Immature natural killer cell (primary cell): ENCODE measurements around the gene ADSL. TPM values are rescaled to one million over a fixed set of nuclear protein-coding genes. Genes with fewer than 3 reads are reported as not detected.

Experiments
- DNase-seq, 3 donors: peaks; one replicate each; pipeline ENCODE4 v3.0.0; 2022; ENCODE audit warnings: mixed read lengths in 1 of 3
- H3K27ac Mint-ChIP-seq, 6 donors: one replicate each; pipeline ENCODE4 v1.8.0; 2020; ENCODE audit warnings: mixed read lengths in 6 of 6, mild to moderate bottlenecking in 5 of 6, inconsistent platforms in 4 of 6, moderate library complexity in 3 of 6
- H3K27me3 Mint-ChIP-seq, 3 donors: one replicate each; pipeline ENCODE4 v1.8.0; 2020 to 2021; ENCODE audit warnings: low read depth in 3 of 3, mild to moderate bottlenecking in 3 of 3, mixed read lengths in 3 of 3, moderate library complexity in 3 of 3, inconsistent platforms in 1 of 3
- H3K36me3 Mint-ChIP-seq, 3 donors: one replicate each; pipeline ENCODE4 v1.8.0; 2020; ENCODE audit warnings: mixed read lengths in 3 of 3, inconsistent platforms in 2 of 3, mild to moderate bottlenecking in 2 of 3
- H3K4me1 Mint-ChIP-seq, 2 donors: one replicate each; pipeline ENCODE4 v1.8.0; 2020; ENCODE audit warnings: inconsistent platforms in 2 of 2, mild to moderate bottlenecking in 2 of 2, mixed read lengths in 2 of 2, moderate library complexity in 1 of 2
- H3K4me3 Mint-ChIP-seq, 5 donors: one replicate each; pipeline ENCODE4 v1.8.0; 2020; ENCODE audit warnings: mild to moderate bottlenecking in 5 of 5, mixed read lengths in 5 of 5, inconsistent platforms in 3 of 5, moderate library complexity in 3 of 5
- H3K9me3 Mint-ChIP-seq, 6 donors: one replicate each; pipeline ENCODE4 v1.8.0; 2020; ENCODE audit warnings: mild to moderate bottlenecking in 6 of 6, mixed read lengths in 6 of 6, inconsistent platforms in 4 of 6, moderate library complexity in 3 of 6
- polyA plus RNA-seq, 3 donors: library from polyadenylated mRNA; unstranded; fragments of 300-500 nt; fragmentation: Illumina TruSeq; gene quantifications; one replicate each; pipeline ENCODE4 v1.2.3, GENCODE V29; 2021

The ADSL gene
- polyA plus RNA-seq, 3 donors from 2014 or later = 57.5 to 59.7 (median 59.3) TPM

- no peaks in the 10 kb centered on the region for H3K9me3 Mint-ChIP-seq
- H3K36me3 Mint-ChIP-seq = peaks cover 3 to 23% (median 11%) of the 10 kb centered on the region in 3 donors
- peaks cover 0 to 15% (median 8%) of the 10 kb centered on the region in 3 donors for H3K27me3 Mint-ChIP-seq
- peaks cover 22 to 39% of the 10 kb centered on the region in 2 donors for H3K4me1 Mint-ChIP-seq
- no peak for DNase-seq
- peak overlapping the region in 5 of 6 donors; percentile 73 to 86 (median 79) for H3K27ac Mint-ChIP-seq
- no peak overlapping the region for H3K4me3 Mint-ChIP-seq
Measured at GRCh38 chr22:40414311-40414710, 68.0 kb downstream of the ADSL start.

DNA sequence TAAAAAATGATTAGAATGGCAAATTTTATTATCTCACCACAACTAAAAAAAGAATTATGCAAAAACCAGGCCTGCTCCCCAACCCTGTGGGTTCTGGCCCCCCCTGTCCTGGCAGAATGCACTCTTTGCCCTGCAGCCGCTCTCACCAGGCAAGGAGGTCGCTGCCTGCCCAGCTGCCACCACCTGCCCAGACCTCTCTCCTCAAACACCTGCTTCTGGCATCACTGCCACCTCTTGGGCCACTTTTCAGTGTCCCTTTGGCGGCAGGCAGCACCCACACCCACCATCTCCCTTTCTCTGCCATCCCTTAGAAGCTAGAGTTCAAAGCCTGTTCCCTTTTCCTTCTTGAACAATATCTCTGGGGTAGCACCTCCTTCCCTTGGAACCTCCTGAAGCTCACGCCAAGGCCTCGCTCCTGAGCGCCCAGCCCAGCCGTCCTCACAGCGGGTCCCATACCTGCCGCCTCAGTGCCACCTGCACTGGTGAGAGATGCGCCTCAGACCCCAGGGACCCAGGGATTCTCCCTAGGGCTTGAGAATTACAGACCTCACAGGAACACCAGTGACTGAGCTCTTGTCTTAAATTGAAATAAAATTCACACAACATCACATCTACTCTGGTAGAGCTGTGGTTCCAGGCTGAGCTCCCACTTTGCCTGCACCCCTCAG lies 68.7 kb downstream of the ADSL start:
- peaks cover 22 to 39% of the 10 kb centered on the region in 2 donors for H3K4me1 Mint-ChIP-seq
- DNase-seq = no peak
- peak overlapping the region in 1 of 5 donors; percentile 9 for H3K4me3 Mint-ChIP-seq
- H3K9me3 Mint-ChIP-seq = no peaks in the 10 kb centered on the region
- H3K27ac Mint-ChIP-seq = peak overlapping the region; percentile 76 to 89 (median 80)
- H3K36me3 Mint-ChIP-seq = peaks cover 3 to 22% (median 11%) of the 10 kb centered on the region in 3 donors
- peaks cover 0 to 15% (median 8%) of the 10 kb centered on the region in 3 donors for H3K27me3 Mint-ChIP-seq

DNA sequence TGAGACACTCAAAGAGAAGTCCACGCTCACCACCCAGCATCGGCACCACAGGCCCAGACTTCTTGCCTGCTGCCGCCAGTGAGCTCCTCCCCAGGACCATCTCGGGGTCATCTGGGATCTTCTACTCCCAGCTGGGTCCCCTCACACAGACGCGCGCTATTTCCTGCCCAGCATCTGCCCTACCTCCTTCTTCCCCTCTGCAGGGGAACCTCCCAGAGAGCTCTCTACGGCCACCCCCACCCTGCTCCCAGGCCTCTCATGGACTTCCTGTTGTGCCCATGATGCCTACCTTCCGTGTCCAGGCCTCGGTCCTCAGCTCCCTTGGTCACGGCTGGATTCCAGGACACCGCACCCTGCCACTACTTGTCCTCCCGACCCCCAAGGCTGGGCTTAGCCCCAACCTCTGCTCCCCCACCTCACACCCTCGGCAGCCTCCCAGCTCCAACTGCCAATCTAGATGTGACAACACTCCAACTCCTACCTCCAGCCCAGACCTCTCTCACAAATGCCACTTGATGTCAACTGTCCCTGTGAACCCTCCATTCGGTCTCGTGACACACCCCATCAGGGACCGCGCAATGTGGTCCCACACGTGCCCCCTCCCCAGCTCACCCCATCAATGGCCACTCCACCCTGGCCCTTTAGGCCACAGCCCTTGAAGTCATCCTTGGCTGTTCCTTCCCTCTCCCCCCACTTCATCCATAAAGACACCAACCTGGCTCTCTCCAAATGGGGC lies 69.4 kb downstream of the ADSL start:
- Mint-ChIP-seq H3K36me3 (peaks cover 3 to 16% (median 11%) of the 10 kb centered on the region in 3 donors), H3K27me3 (peaks cover 0 to 15% (median 8%) of the 10 kb centered on the region in 3 donors), H3K4me3 (peak overlapping the region in 3 of 5 donors; percentile 9 to 60 (median 24)), H3K4me1 (peaks cover 22 to 39% of the 10 kb centered on the region in 2 donors), H3K27ac (peak overlapping the region; percentile 76 to 89 (median 80)), H3K9me3 (no peaks in the 10 kb centered on the region)
- no peak for DNase-seq

DNA sequence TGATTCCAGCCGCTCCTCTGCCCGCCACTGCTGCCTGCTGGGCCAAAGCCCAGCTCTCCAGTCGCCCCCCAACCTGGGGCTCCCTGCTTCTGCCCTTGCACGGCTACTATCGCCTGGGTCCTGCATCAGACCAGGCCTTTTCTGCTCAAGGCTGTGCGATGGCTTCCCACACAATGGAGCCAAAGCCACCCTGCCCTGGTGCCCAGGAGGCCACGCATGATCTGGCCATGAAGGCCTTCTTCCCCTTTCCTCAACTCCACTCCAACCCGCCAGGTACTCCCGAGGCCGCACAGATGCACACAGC lies 69.9 kb downstream of the ADSL start:
- Mint-ChIP-seq H3K27ac (peak overlapping the region; percentile 52 to 86 (median 80)), H3K4me1 (peaks cover 22 to 39% of the 10 kb centered on the region in 2 donors), H3K36me3 (peaks cover 4 to 17% (median 12%) of the 10 kb centered on the region in 3 donors), H3K27me3 (peaks cover 0 to 15% (median 8%) of the 10 kb centered on the region in 3 donors), H3K4me3 (peak overlapping the region in 1 of 5 donors; percentile 30), H3K9me3 (no peaks in the 10 kb centered on the region)
- no peak for DNase-seq

DNA sequence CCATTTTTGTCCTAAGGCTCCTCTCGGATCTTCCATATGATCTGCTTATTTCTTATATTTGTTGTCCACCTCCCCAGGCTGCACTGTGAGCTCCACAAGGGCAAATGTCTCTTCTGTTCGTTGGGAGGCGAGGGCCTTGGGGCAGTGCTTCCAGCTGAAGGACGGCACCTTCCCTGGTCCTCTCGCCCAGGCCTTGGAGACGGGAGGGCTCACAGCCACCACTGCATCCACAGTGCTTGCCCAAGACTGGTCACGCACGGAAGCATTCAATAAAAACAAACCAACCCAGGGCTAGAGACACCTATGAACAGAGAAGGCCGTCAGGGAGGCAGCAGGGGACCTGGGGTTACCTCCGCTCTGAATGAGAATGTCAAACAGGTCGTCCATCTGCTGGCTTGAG lies 70.3 kb downstream of the ADSL start:
- peaks cover 2 to 15% (median 8%) of the 10 kb centered on the region in 3 donors for H3K27me3 Mint-ChIP-seq
- peak overlapping the region; percentile 24 to 80 (median 64) for H3K27ac Mint-ChIP-seq
- DNase-seq = no peak
- H3K36me3 Mint-ChIP-seq = peaks cover 8 to 21% (median 16%) of the 10 kb centered on the region in 3 donors
- no peaks in the 10 kb centered on the region for H3K9me3 Mint-ChIP-seq
- H3K4me1 Mint-ChIP-seq = peaks cover 22 to 43% of the 10 kb centered on the region in 2 donors
- peak overlapping the region in 2 of 5 donors; percentile 30 to 34 for H3K4me3 Mint-ChIP-seq

GRCh38 chr22:40417041-40417440 lies 70.7 kb downstream of the ADSL start:
- no peak for DNase-seq
- H3K27me3 Mint-ChIP-seq = peaks cover 2 to 15% (median 8%) of the 10 kb centered on the region in 3 donors
- peak overlapping the region in 4 of 6 donors; percentile 10 to 79 (median 26) for H3K27ac Mint-ChIP-seq
- no peak overlapping the region for H3K4me3 Mint-ChIP-seq
- peaks cover 9 to 25% (median 20%) of the 10 kb centered on the region in 3 donors for H3K36me3 Mint-ChIP-seq
- H3K4me1 Mint-ChIP-seq = peaks cover 22 to 44% of the 10 kb centered on the region in 2 donors
- H3K9me3 Mint-ChIP-seq = no peaks in the 10 kb centered on the region

DNA sequence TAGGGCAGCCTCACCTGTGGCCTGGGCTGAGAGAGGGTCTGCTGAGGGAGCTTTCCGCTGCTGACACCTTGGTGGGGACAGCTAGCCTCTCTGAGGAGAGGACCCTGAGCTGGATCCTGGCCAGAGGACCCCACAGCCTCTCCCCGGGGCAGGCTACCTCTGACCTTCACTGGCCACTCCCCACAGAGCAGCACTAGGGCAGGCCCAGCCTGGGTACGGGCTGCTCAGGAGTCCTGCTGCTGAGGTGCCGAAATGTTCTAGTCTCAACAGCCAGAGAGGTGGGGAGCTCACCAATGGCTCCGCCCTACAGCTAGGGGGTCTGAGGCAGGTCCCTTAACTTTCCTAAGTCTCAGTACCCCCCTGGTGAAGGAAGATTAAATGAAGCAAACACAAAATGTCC lies 71.6 kb downstream of the ADSL start:
- peaks cover 15 to 29% (median 21%) of the 10 kb centered on the region in 3 donors for H3K36me3 Mint-ChIP-seq
- no peaks in the 10 kb centered on the region for H3K9me3 Mint-ChIP-seq
- DNase-seq = no peak
- peak overlapping the region in 1 of 6 donors; percentile 61 for H3K27ac Mint-ChIP-seq
- H3K27me3 Mint-ChIP-seq = peaks cover 2 to 15% (median 12%) of the 10 kb centered on the region in 3 donors
- no peak overlapping the region for H3K4me3 Mint-ChIP-seq
- H3K4me1 Mint-ChIP-seq = peaks cover 22 to 42% of the 10 kb centered on the region in 2 donors

- H3K27me3 Mint-ChIP-seq = peaks cover 2 to 15% (median 12%) of the 10 kb centered on the region in 3 donors
- H3K27ac Mint-ChIP-seq = no peak overlapping the region
- peaks cover 25 to 42% of the 10 kb centered on the region in 2 donors for H3K4me1 Mint-ChIP-seq
Measured at GRCh38 chr22:40418366-40419201, 72.3 kb downstream of the ADSL start.

DNA sequence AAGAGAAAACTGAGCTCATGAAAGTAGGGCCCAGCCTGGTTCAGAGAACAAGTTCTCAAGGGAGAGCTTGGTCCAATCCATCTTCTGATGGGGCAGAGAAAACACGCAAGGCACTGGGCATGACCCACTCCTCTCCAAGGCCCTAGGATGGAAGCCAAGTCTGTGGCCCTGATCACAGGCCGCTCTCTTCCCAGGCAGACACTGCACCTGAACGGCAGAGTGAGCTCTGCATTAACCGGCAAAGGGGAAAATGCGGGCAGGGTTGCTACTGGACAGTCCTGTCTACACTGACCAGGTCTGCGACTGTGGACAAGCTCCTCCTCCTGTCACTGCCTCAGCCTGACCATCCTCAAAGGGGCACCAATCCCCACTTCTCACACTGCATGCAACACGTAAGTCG lies 73.4 kb downstream of the ADSL start:
- DNase-seq = no peak
- H3K9me3 Mint-ChIP-seq = no peaks in the 10 kb centered on the region
- H3K36me3 Mint-ChIP-seq = peaks cover 19 to 37% (median 21%) of the 10 kb centered on the region in 3 donors
- H3K27ac Mint-ChIP-seq = peak overlapping the region in 1 of 6 donors; percentile 34
- no peak overlapping the region for H3K4me3 Mint-ChIP-seq
- peaks cover 3 to 15% (median 13%) of the 10 kb centered on the region in 3 donors for H3K27me3 Mint-ChIP-seq
- H3K4me1 Mint-ChIP-seq = peaks cover 22 to 37% of the 10 kb centered on the region in 2 donors

More at GRCh38 chr22:40418366-40419201, 72.3 kb downstream of the ADSL start:
- H3K36me3 Mint-ChIP-seq = peaks cover 19 to 35% (median 21%) of the 10 kb centered on the region in 3 donors
- no peak overlapping the region for H3K4me3 Mint-ChIP-seq
- no peaks in the 10 kb centered on the region for H3K9me3 Mint-ChIP-seq
- DNase-seq = no peak

GRCh38 chr22:40420341-40421081 lies 74.2 kb downstream of the ADSL start:
- Mint-ChIP-seq H3K4me1 (peaks cover 14 to 29% of the 10 kb centered on the region in 2 donors), H3K4me3 (no peak overlapping the region)

GRCh38 chr22:40421082-40421350 lies 74.7 kb downstream of the ADSL start:
- H3K27ac Mint-ChIP-seq = no peak overlapping the region
- peaks cover 3 to 12% (median 7%) of the 10 kb centered on the region in 3 donors for H3K27me3 Mint-ChIP-seq
- H3K4me1 Mint-ChIP-seq = peaks cover 9 to 25% of the 10 kb centered on the region in 2 donors
- no peak overlapping the region for H3K4me3 Mint-ChIP-seq
- H3K9me3 Mint-ChIP-seq = no peaks in the 10 kb centered on the region
- H3K36me3 Mint-ChIP-seq = peaks cover 18 to 35% (median 19%) of the 10 kb centered on the region in 3 donors
- DNase-seq = no peak

More at GRCh38 chr22:40420341-40421081, 74.2 kb downstream of the ADSL start:
- Mint-ChIP-seq H3K36me3 (peaks cover 18 to 40% (median 19%) of the 10 kb centered on the region in 3 donors), H3K27me3 (peaks cover 3 to 17% (median 11%) of the 10 kb centered on the region in 3 donors), H3K9me3 (no peaks in the 10 kb centered on the region), H3K27ac (no peak overlapping the region)
- no peak for DNase-seq

GRCh38 chr22:40421941-40422340 lies 75.6 kb downstream of the ADSL start:
- H3K27me3 Mint-ChIP-seq = peaks cover 3 to 11% (median 7%) of the 10 kb centered on the region in 3 donors
- DNase-seq = no peak
- peaks cover 4 to 23% of the 10 kb centered on the region in 2 donors for H3K4me1 Mint-ChIP-seq
- H3K36me3 Mint-ChIP-seq = peaks cover 22 to 33% (median 25%) of the 10 kb centered on the region in 3 donors
- H3K4me3 Mint-ChIP-seq = no peak overlapping the region
- peak overlapping the region; percentile 29 to 80 (median 59) for H3K27ac Mint-ChIP-seq
- H3K9me3 Mint-ChIP-seq = no peaks in the 10 kb centered on the region
